ENCODE results near the gene ARFGAP1.
"Not testable (repeated sequence)": the region's sequence is repeated elsewhere in the genome, so short reads cannot be mapped to it uniquely, and the experiment has no call there.

The ARFGAP1 gene

DNA sequence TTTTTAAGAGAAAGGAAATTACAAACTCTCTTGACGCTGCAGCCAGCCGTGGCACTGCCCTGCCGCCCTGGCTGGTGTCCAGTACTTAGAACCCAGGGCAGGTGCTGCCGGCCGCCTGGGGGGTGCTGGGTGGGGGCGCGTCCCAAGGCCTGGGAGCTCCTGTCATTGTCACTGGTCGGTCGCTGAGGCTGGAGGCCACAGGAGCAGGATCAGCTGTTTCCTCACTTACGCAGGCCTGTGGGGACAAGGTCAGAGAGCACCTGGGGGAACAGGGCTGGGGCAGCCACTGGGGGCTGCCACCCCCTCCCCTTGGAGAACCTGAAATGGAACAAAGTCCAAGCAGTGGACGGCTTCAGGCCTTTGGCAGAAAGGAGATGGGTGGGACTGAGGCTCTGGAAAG, 31.3 kb upstream of the ARFGAP1 start:
- no peak for DNase-seq

- no peak for DNase-seq
These were observed 29.9 kb upstream of the ARFGAP1 start for GRCh38 chr20:63242736-63243135.

DNA sequence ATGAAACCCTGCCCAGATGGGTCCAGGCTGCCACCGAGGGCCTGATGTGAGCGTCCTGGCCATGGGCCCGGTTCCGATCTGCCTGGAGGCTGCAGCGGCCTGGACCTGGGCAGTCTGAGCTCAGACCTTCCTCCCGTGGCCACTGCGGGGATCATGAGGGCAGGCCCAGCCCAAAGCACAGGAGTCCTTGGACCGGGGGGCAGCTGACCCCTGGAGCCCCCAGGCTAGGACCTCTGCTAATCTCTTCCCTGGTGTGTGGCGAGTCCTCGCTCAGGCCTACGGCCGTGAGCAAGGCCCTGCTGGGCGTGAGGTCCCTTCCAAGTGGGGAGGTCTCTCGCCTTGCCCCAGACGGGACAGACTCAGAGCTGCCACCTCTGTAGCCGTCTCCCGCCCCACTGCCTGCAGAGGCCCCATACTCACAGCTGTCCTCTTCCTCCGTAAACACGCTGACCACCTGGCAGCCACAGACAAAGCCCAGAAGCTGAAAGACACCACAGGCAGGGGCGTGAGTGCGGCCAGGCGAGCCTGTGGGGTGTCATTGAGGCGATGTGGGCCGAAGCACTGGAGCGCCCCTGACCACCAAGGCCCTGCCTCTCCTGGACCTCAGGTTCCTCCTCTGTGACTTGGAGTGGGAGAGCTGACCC, 28.9 kb upstream of the ARFGAP1 start:
- DNase-seq = no peak

DNA sequence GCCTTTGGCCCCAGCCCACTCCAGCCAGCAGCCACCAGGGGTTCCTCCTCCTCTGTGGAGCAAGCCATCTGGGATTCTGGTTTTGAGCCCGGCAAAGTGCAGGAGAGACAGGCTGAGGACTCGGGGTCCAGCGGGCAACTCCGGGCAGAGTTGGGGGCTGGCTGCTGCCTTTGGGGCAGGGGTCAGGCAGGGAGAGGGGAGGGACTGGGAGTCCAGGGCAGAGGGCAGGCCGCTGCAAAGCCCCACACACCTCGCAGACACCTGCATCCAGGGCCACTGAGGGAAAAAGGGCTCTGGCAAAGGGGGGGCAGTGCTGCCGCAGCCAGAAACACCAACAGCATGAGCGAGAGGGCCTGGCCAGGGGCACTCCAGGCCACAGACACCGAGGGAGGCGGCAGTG, 28.1 kb upstream of the ARFGAP1 start:
- DNase-seq = no peak

DNA sequence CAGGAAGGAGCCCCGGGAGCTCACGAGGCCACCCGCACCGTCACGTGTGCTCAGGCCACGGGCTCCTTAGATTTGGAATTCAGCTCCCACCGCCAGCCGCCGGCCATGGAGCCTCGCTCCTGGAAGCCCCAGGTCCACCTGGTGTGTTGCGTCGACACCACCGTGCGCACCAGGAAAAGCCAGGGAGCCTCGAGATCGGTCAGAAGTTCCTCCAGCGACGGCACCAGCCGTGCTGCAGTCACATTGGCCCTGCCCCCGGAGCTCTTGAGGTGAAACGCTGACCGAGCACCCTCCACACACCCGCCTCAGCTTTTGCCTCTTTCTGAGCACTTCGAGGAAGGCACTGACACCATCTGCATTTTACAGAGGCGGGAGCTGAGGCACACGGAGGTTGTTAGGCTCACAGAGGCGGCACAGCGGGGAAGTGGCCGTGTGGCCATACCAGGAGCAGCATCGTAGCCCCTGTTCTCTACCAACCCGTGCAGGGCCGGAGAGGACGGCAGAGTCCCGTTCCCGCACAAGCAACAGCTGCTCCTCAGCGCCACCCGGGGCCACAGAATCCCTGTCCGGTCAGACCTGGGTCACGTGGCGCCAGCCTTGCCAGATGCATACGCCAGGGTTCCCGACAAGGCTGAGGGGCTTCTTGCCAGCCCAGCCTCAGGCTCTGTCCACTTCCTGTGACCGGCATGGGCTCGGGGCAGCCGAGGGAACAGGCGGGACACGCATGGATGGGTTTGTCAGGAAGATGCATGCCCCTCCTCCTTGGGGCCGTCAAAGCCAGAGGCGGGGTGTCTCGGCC, 25.9 kb upstream of the ARFGAP1 start:
- no peak for DNase-seq

- no peak for DNase-seq
These were observed 24.9 kb upstream of the ARFGAP1 start for GRCh38 chr20:63247671-63248228.

- DNase-seq = no peak
These were observed 23.6 kb upstream of the ARFGAP1 start for GRCh38 chr20:63248835-63249591.

GRCh38 chr20:63249891-63250290, 22.7 kb upstream of the ARFGAP1 start:
- DNase-seq = no peak

GRCh38 chr20:63251350-63251749, 21.3 kb upstream of the ARFGAP1 start:
- DNase-seq = not testable (repeated sequence)

DNA sequence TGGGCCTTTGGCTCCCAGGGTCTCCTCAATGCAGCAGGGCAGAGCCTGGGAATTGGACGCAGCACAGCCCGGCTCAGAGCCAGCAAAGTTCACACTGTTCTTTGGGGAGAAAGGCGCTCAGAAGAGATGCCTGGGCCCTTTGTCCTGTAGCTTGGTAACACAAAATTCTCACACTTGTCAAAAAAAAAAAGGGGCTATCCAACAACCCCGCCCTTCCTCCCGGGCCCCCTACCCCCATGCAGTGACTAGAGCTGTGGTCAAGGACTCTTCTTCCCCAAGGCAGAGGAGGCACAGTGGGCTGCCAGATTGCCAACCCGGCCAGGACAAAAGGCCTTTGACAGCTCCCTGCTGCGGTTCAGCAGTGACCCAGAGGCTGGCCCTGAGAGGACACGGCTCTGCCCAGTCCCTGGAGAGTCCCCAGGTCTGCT, 20.3 kb upstream of the ARFGAP1 start:
- no peak for DNase-seq

GRCh38 chr20:63253065-63253437, 19.6 kb upstream of the ARFGAP1 start:
- no peak for DNase-seq

- DNase-seq = no peak
These were observed 19.0 kb upstream of the ARFGAP1 start for GRCh38 chr20:63253438-63254231.

DNA sequence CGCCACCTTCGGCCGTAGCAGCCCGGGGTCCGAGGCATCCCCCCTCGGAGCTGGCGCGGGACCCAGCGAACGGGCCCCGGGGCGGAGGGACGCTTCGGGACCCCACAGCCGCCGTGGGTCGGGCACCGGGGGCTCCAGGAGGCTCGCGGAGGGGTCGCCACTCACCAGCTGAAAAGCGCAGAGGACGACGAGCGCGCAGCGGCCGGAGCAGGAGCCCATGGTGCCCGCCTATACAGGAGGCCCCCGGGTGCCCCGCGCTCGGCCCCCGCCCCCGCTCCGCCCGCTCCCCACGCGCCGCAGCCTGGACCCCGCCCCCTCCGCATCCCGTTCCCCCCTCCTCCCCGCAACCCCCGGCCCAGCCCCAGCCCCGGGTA, 18.4 kb upstream of the ARFGAP1 start, which contains the start of gene NKAIN4:
Gene NKAIN4, minus strand, starts transcription at position 232 of the 374 bp plus-strand sequence. Its CDS starts 13 bp downstream, at position 219.
- no peak for DNase-seq

GRCh38 chr20:63254606-63255384, 17.8 kb upstream of the ARFGAP1 start:
- DNase-seq = no peak

DNA sequence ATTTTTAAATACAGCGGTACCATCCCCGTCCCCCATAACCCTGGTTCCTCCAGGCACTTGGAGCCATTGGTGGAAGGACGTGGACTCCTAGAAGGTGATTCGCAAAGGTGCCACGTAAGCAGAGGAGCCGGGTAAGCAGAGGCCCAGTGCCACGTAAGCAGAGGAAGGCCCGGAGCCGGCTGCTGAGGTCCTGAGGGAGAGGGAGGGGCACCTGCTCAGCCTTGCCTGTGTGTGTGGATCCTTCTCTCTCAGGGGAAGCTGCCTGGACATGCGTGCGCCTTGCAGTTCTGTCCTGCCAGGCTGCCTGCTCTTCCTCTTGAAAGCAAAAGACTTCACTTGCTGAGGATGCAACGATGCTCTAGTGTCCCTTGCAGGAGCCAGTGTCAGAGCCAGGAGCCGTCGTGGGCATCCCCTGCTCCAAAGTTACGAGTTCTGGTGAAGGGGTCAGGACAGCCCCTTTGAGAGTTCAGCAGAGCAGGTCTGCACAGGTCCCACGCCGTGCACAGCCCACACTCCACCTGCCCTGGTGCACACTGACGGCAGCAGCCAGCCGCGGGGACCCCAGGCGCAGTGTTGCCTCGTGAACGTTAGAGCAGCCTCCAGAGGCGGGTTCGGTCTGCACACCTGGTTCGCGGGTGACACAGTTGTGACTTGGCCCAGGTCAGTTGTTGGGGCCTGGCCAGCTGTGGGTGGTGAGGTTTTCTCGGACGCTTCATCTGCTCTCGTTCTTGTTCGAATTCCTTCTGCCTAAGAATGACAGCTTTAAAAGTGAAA, 16.5 kb upstream of the ARFGAP1 start:
- no peak for DNase-seq

DNA sequence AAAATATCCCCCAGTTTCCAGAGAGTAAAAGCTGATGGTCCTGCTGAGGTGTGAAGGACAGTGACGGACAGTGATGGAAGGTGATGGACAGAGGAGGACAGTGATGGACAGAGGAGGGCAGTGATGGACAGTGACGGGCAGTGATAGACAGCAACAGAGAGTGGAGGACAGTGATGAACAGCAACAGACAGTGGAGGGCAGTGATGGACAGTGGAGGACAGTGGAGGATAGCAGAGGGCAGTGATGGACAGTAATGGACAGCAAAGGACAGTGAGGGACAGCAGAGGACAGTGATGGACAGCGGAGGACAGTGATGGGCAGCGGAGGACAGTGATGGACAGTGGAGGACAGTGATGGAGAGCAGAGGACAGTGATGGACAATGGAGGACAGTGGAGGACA, 15.7 kb upstream of the ARFGAP1 start:
- DNase-seq = no peak

- DNase-seq = no peak
These were observed 15.0 kb upstream of the ARFGAP1 start for GRCh38 chr20:63257629-63258028.

GRCh38 chr20:63258781-63259180, 13.8 kb upstream of the ARFGAP1 start:
- no peak for DNase-seq

GRCh38 chr20:63259734-63260460, 12.7 kb upstream of the ARFGAP1 start:
- DNase-seq = no peak

DNA sequence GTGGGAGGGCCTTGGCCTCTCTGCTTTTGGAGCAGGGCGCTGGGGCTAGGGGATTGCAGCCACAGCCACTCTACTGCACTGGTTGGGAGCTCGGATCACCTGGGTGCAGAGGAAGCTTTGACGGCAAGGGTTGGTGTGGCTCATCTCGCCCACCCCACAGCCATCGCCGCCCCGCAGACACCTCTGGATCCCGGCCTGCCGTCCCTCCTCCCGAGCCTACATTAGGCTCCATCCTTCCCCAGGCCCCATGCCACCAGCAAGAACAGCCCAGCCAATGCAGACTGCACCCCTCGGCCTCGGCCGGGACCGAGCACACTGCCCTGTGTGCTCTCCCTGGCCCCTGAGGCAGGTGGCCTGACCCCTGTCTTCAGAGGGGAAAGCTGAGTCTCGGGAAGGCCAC, 12.1 kb upstream of the ARFGAP1 start:
- DNase-seq = no peak
